SK-N-MC (cell line): Measurements from ENCODE around the gene VASP.
A peak's percentile ranks its signal among the peaks of the same experiment; 100 is the strongest.

Experiments used
- DNase-seq: peaks from one replicate; pipeline ENCODE4 v3.0.0-alpha.2; 2011; ENCODE audit warnings: low read depth, low spot score
- H3K27ac ChIP-seq: fragments of 200-600 bp; sonication (generic); 2 replicates; pipeline ENCODE4 v1.5.1; 2016; ENCODE audit warnings: mixed run types
- H3K36me3 ChIP-seq: fragments of 200-600 bp; sonication (generic); 2 replicates; pipeline ENCODE4 v1.6.1; 2017; ENCODE audit warnings: antibody characterized with exemption, low read length, mixed read lengths; ENCODE audit not compliant: insufficient read depth
- H3K4me3 ChIP-seq: fragments of 200-600 bp; sonication (generic); 2 replicates; pipeline ENCODE4 v1.5.1; 2016
- H3K9ac ChIP-seq: fragments of 200-600 bp; sonication (generic); 2 replicates; pipeline ENCODE4 v1.8.0; 2017; ENCODE audit warnings: mixed run types, mixed read lengths; ENCODE audit not compliant: insufficient read length
- H3K9me3 ChIP-seq: fragments of 200-600 bp; sonication (generic); 2 replicates; pipeline ENCODE4 v1.6.1; 2017; ENCODE audit warnings: low read depth, mild to moderate bottlenecking, antibody characterized with exemption, low read length, moderate library complexity, mixed read lengths
- EZH2 ChIP-seq: fragments of 200-600 bp; sonication (generic); IDR thresholded peaks from one replicate; pipeline ENCODE4 v1.6.1; 2017; ENCODE audit warnings: antibody characterized with exemption
- FOXP2 ChIP-seq: optimal IDR thresholded peaks from 2 replicates; pipeline ENCODE3; 2011; ENCODE audit warnings: mild to moderate bottlenecking, moderate library complexity; ENCODE audit not compliant: insufficient read depth; ENCODE audit errors: extremely low read length, control extremely low read depth
- POLR2AphosphoS5 ChIP-seq: IDR thresholded peaks from 2 replicates; pipeline ENCODE4 v1.6.1; 2012; ENCODE audit warnings: mild to moderate bottlenecking, low read depth, low read length, borderline replicate concordance

Gene VASP

DNA sequence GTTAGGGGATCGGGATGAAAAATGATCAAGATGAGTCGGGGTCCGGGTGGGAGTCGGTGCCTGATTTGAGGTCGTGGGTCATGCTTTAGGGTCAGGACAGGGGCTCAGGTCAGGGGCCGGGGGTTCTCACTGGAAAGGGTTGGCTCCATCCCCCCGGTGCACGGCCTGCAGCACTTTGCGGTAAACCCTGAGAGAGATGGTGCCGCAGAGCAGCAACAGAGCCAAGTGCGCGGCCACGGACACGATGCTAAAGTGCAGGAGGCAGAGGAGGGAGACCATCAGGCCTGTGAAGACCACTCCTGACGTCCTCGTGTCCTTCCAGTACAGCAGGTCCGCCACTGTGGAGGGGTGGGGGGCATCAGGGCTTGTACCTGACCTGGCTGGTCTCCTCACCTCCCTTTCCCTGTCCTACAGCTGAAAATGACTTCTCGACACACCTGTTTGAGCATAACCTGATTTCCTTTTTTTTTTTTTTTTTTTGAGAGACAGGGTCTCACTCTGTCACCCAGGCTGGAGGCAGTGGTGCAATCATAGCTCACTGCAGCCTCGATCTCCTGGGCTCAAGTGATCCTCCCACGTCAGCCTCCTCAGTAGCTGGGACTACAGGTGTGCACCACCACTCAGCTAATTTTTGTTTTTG, 17.9 kb upstream of the VASP start:
- H3K9ac ChIP-seq: no peak overlapping the region
- no peak overlapping the region for H3K27ac ChIP-seq
- H3K36me3 ChIP-seq: no peaks in the 10 kb centered on the region
- no peak for DNase-seq
- TF ChIP-seq POLR2AphosphoS5 (no peak), EZH2 (no peak), FOXP2 (no peak)
- no peak overlapping the region for H3K4me3 ChIP-seq
- H3K9me3 ChIP-seq: no peaks in the 10 kb centered on the region

DNA sequence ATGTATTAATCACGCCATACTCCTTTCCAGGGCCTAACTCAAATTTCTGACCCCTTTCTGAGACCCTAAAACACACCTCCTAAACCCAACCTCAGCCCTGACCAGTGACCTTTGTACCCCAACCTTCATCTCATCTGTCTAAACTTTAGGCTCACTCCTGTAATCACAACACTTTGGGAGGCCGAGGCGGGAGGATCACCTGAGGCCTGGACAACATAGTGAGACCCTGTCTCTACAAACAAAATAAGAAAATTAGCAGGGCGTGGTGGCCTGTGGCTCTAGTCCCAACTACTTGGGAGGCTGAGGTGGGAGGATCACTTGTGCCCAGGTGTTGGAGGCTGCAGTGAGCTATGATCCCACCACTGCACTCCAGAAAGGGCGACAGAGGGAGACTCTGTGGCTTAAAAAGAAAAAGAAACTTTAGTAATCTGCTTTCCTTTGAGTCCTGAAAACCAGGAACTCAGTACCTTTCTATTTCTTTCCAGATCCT, 15.1 kb upstream of the VASP start:
- H3K36me3 ChIP-seq: no peaks in the 10 kb centered on the region
- no peak overlapping the region for H3K27ac ChIP-seq
- TF ChIP-seq EZH2: no peak
- TF ChIP-seq FOXP2: no peak
- TF ChIP-seq POLR2AphosphoS5: no peak
- H3K4me3 ChIP-seq: no peak overlapping the region; the same call in 1 of the 2 replicates
- H3K9me3 ChIP-seq: no peaks in the 10 kb centered on the region
- DNase-seq: no peak
- H3K9ac ChIP-seq: no peak overlapping the region

DNA sequence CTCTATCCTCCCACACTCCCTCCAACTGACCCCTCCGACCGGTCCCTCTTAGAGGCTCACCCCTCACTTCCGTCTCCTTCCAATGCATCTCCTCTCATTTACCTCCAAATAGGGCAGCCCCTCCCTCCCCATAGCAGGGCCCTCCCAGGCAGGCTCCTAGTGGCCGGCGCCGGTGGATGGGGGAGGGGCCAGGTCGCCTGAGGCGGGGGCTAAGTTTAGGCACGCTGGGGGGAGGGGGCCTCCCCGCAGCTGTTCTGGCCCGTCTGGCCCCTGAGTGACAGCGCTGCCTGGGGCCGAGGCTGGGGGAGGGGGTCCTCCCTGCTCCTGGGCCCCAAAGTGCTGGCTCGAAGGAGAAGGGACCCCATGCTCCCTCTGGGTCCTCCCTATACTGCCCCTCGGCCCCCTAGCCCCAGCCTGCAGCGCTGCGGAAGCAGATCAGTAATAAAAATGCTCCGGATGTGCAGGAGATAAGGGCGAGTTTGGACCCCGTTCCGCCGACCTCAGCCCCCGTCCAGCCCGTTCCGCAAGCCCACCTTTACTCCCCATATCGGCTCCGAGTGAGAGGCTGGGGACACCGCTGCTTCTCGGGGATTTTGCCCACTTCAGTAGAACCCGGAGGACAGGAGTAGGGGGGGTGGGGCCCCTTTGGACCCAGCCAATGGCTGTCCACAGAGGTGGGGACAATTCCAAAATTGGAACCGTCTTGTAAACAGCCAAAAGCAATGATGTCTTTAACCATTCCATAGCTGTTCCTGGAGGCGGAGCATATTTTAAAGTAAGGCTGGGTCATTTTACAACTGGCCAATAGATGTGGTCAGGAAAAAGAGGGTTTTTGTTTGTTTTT, 14.4 kb upstream of the VASP start:
- no peak for DNase-seq
- Histone ChIP-seq H3K27ac (no peak overlapping the region), H3K9me3 (no peaks in the 10 kb centered on the region), H3K4me3 (peak overlapping the region; percentile 66), H3K9ac (no peak overlapping the region), H3K36me3 (no peaks in the 10 kb centered on the region)
- TF ChIP-seq FOXP2: no peak

DNA sequence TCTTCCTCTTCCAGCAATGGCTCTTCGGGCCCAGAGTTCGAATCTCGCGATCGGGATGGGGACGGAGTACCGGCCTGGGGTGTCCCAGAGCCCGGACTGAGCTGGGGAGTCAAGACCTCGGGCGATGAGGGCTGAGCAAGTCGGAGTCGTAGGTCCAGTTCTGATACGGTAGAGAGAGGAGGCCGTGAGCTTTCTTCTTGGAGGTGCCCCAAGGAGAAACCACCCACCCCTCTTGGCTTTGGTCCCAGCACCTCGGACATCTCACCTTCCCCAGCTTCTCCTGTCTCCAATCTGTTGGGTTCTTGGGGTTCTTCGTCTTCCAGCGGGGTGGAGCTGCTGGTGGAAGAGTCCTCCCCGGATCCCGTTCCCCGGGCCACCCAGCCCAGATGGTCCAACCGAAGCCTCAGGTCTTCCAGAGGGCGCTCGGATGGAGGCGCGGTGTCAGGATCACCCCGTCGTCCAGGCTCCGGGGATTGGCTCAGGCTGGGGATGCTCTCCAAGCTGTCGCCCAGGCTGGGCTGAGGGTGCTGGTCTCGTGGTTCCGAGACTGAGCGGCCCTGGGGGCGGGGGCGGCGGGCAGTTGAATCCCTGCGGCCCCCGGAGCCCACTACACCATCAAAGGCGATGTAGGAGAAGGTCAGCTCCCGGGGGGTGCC, 12.9 kb upstream of the VASP start:
- Histone ChIP-seq H3K27ac (no peak overlapping the region), H3K36me3 (no peaks in the 10 kb centered on the region), H3K9ac (no peak overlapping the region), H3K4me3 (no peak overlapping the region), H3K9me3 (no peaks in the 10 kb centered on the region)
- DNase-seq: no peak
- TF ChIP-seq POLR2AphosphoS5: no peak
- no peak for TF ChIP-seq FOXP2
- no peak for TF ChIP-seq EZH2

DNA sequence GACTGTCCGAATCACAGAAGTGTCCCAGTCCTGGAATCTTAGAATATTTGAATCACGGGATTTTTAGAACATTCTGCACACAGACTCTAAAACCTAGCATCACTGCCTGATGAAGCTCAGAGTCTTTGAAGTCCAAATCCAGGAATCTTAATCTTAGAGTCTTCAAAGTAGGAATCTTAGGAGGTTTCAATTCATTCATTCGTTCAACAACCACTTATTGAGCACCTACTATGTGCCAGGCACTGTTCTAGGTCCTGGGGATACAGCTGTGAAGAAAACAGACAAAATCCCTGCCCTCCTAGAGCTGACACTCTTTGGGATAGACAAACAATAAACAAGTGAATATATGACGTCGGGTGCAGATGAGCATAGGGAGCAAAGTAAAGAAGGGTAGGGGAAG, 12.1 kb upstream of the VASP start:
- H3K36me3 ChIP-seq: no peaks in the 10 kb centered on the region
- H3K27ac ChIP-seq: no peak overlapping the region
- DNase-seq: no peak
- no peak overlapping the region for H3K9ac ChIP-seq
- no peak overlapping the region for H3K4me3 ChIP-seq
- H3K9me3 ChIP-seq: no peaks in the 10 kb centered on the region
- TF ChIP-seq EZH2 (no peak), POLR2AphosphoS5 (no peak), FOXP2 (no peak)

DNA sequence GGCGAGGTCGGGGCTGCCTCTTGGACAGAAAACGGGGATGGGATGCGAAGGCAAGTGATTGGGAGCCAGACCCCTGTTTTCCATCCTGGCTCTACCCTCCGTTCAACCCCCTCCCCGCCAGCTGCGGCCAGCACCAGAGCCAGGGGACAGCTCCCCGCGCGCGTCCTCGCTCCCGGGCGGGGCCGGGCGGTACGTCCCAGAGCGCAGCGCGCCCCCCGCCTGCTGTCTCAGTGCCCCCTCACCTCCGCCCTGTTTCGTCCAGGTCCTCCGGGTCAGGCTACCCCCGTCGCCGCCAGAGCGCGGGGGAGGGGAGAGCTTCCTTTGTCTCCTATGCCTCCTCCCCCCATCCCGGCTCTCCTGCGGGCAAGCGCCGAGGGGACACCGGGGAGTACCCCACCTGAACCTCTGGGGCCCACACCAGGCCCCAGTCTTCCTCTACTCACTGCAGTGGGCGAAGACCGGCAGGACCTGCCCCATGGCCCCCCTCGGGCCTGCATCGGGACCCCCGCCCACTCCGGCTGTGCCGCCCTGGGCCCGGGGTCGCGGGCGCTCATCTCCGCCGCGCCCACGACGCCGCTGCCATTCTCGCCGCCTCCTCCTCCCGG, 10.8 kb upstream of the VASP start:
- TF ChIP-seq EZH2 (no peak), FOXP2 (no peak), POLR2AphosphoS5 (no peak)
- no peaks in the 10 kb centered on the region for H3K36me3 ChIP-seq
- no peak for DNase-seq
- no peak overlapping the region for H3K9ac ChIP-seq
- H3K27ac ChIP-seq: no peak overlapping the region
- H3K9me3 ChIP-seq: no peaks in the 10 kb centered on the region
- H3K4me3 ChIP-seq: peak overlapping the region; percentile 81

DNA sequence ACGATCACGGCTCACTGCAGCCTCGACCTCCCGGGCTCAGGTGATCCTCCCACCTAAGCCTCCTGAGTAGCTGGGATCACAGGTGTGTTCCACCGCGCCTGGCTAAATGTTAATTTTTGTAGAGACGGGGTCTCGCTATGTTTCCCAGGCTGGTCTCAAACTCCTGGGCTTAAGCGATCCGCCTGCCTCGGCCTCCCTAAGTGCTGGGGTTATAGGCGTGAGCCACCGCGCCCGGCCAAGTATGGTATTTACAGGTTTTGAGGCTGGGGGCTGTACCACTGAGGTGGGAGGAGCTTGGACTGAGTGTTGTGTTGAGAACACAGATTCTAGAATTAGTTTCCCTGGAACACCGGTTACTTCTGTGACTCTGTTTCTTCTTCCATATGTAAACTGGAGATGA, 9.5 kb upstream of the VASP start:
- no peak overlapping the region for H3K27ac ChIP-seq

DNA sequence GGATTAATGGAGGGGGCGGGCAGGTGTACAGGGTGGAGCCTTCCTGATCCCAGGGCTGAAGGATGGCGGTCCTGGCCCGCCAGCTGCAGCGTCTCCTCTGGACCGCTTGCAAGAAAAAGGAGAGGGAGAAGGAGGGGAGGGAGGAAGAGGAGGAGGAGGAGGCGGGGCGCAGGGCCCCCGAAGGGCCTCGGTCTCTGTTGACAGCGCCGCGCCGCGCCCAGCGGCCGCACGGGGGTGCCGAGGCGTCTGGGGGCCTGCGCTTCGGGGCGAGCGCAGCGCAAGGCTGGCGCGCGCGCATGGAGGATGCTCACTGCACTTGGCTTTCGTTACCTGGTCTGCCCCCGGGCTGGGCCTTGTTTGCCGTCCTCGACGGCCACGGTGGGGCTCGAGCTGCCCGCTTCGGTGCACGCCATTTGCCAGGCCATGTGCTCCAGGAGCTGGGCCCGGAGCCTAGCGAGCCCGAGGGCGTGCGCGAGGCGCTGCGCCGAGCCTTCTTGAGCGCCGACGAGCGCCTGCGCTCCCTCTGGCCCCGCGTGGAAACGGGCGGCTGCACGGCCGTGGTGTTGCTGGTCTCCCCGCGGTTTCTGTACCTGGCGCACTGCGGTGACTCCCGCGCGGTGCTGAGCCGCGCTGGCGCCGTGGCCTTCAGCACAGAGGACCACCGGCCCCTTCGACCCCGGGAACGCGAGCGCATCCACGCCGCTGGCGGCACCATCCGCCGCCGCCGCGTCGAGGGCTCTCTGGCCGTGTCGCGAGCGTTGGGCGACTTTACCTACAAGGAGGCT, 8.7 kb upstream of the VASP start, which contains the start of gene PPM1N:
PPM1N (plus strand) TSS at position 33 of the 785 bp plus-strand sequence; CDS start at position 63, 30 bp downstream.
- Histone ChIP-seq H3K27ac (no peak within 1 kb of the TSS), H3K9ac (peak within 1 kb of the TSS; percentile 29), H3K4me3 (peak within 1 kb of the TSS; percentile 80), H3K9me3 (no peaks in the 10 kb centered on the region), H3K36me3 (no peaks in the 10 kb centered on the region)
- DNase-seq: no peak
- TF ChIP-seq FOXP2: no peak
- TF ChIP-seq EZH2: no peak
- TF ChIP-seq POLR2AphosphoS5: no peak

More for the DNA sequence above, 9.5 kb upstream of the VASP start:
- H3K9me3 ChIP-seq: no peaks in the 10 kb centered on the region
- DNase-seq: no peak
- no peak for TF ChIP-seq POLR2AphosphoS5
- no peak for TF ChIP-seq FOXP2
- no peak for TF ChIP-seq EZH2
- no peak overlapping the region for H3K4me3 ChIP-seq
- H3K9ac ChIP-seq: no peak overlapping the region
- H3K36me3 ChIP-seq: no peaks in the 10 kb centered on the region
